AG09319 (cell line): Measurements from ENCODE around the gene GGPS1.

Experiments used
- DNase-seq: peaks from one replicate; pipeline ENCODE4 v3.0.0-alpha.2; 2010; ENCODE audit warnings: low read depth; ENCODE audit errors: extremely low read depth
- TF ChIP-seq, protein P1 (sequence below): IDR thresholded peaks from 2 replicates; pipeline ENCODE4 v1.5.1; 2011; ENCODE audit warnings: low read depth, mild to moderate bottlenecking, inconsistent platforms, low read length, moderate library complexity

GGPS1 gene

DNA sequence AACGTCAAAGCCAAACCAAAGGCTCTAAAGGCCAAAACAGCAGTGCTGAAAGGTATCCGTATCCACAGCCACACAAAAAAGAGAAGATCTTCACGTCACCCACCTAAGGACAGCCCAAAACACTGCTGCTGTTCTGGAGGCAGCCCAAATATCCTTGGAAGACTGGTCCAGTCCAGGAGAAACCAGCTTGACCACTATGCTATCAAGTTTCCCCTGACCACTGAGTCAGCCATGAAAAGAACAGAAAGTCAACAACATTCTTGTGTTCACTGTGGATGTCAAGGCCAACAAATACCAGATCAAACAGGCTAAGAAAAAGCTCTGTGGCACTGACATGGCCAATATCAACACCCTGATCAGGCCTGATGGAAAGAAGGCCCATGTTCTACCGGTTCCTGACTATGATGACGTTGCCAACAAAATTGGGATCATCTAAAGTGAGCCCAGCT, 32.4 kb upstream of the GGPS1 start:
- TF ChIP-seq, protein P1, sequence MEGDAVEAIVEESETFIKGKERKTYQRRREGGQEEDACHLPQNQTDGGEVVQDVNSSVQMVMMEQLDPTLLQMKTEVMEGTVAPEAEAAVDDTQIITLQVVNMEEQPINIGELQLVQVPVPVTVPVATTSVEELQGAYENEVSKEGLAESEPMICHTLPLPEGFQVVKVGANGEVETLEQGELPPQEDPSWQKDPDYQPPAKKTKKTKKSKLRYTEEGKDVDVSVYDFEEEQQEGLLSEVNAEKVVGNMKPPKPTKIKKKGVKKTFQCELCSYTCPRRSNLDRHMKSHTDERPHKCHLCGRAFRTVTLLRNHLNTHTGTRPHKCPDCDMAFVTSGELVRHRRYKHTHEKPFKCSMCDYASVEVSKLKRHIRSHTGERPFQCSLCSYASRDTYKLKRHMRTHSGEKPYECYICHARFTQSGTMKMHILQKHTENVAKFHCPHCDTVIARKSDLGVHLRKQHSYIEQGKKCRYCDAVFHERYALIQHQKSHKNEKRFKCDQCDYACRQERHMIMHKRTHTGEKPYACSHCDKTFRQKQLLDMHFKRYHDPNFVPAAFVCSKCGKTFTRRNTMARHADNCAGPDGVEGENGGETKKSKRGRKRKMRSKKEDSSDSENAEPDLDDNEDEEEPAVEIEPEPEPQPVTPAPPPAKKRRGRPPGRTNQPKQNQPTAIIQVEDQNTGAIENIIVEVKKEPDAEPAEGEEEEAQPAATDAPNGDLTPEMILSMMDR, result no peak
- DNase-seq, result no peak

DNA sequence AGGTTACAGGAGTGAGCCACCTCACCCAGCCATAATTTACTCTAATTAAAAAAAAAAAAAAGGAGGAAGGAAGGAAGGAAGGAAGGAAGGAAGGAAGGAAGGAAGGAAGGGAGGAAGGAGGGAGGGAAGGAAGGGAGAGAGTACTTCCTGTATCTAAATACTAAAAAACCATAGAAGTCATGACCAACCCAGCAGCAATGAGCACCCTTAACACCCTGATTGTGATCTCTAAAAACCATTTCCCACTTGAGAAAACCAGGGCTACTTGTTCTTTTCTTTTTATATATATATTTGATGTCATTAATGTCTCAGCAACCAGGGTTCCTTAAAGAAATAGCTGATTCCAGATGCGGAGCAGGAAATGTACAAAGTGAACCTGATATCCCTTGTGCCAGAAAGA, 31.6 kb upstream of the GGPS1 start:
- TF ChIP-seq, protein P1, result no peak
- DNase-seq, result no peak

DNA sequence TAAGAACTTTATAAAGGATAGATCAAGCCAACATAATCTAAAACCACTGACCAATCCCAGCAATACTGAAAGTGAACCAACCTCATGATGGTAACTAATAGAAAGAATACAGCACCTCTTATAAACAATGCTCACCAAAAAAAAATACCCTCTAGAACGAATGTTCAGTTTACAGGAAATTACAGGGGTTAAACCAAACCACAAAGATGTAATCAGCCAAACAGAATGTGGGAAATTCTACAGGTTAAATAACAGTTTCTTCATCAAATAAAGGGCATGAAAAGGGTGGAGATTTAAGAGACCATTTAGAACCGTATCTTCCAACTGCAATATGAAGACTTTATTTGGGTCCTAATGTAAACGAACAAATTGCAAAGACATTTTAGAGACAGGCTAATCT, 30.8 kb upstream of the GGPS1 start:
- DNase-seq, result no peak
- TF ChIP-seq, protein P1, result no peak

DNA sequence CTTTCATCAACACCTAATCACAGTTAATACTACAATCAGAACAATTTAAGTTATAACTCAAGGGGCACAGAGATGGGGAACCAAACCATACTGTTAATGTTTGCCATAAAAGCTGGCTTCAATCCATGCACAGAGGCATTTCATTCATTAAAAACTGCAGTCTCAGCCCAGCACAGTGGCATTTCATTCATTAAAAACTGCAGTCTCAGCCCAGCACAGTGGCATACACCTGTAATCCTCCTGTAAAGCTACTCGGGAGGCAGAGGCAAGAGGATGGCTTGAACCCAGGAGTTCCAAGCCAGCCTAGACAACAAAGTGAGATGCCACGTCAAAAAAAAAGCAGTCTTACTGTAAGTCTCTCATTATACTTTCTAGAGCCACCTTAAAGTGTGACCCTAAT, 29.6 kb upstream of the GGPS1 start:
- TF ChIP-seq, protein P1, result no peak
- no peak for DNase-seq

DNA sequence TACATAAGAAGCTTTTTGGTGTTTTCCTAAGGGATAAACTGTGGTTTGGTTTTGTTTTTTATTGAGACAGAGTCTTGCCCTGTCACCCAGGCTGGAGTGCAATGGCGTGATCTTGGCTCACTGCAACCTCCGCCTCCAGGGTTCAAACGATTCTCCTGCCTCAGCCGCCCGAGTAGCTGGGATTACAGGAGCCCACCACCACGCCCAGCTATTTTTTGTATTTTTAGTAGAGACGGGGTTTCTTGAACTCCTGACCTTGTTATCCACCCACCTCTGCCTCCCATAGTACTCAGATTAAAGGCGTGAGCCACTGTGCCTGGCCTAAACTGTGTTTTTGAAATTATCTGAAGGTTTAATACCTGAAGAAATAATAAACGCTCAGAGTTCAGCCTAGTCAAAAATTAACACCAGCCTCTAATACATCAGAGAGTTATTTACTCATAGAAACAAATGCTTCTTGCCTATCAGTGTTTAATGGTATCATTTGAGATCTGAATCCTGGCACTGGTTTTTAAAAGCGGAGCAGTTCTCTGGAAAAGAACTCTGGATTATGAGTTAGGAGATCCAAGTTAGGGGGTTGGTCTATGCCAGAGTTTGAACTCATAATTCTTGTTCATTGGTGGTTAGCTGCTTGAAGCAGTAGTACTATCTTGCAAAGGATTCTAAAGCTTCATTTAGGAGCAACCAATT, 29.1 kb upstream of the GGPS1 start:
- TF ChIP-seq, protein P1, result no peak
- DNase-seq, result no peak

DNA sequence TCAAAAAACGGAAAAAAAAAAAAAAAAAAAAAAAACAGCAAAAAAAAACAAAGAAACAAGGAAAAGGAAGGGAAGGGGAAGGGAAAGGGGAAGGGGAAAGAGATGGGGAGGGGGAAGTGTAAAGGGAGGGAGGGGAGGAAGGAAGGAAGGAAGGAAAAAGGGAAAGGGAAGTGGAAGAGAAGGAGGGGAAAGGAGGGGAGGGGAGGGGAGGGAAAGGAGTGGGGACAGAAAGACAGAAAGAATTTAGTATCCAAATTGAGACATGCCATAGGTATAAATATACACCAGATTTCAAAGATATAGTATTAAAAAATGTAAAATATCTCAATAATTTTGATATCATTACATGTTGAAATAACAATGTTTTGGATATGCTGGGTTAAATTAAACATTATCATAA, 26.2 kb upstream of the GGPS1 start:
- no peak for DNase-seq
- TF ChIP-seq, protein P1, result no peak

DNA sequence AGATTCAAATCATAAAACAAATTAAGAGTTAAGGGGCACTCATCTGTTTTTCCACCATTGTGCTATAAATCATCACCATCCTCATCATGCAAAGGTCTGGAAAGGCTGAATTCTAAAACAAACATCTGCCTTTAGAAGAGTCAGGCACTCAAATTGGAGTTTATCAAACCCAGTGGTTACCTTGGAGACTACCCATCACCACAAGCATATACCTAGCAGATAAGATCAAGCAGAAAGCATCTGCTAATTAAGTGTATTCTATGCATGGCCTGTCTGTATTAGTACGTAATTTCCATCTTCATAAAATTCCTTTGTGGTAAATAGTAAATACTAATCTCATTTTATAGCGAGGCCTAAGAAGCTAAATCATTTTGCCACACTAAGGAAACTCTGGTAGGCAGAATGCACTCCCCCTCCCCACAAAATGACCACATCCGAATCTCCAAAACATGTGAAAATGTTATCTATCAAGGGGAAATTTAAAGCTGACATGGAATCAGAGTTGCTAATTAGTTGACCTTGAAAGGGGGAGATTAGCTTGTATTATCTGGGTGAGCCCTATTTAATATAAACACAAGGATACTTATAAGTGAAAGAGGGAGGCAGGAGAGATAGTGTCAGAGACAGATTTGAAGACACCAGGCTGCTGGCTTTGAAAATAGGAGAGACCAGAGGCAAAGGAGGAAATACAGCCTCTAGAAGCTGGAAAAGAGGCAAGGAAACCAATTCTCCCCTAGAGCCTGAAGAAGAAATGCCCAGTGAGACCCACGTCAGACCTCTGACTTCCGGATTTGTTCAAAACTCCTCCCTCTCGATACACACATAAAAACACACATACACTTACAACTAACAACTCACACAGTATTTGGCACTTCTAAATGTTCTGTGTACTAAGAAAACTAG, 23.6 kb upstream of the GGPS1 start:
- TF ChIP-seq, protein P1, result no peak
- DNase-seq, result no peak
